Left cardiac atrium (tissue), 4 donors: ENCODE data around the gene NPEPL1. TPM values are rescaled to one million over a fixed set of nuclear protein-coding genes. Genes with fewer than 3 reads are reported as not detected.

Experiments used
- ATAC-seq, 2 donors: fragments of 200-7000 bp; cut with Tn5 transposase; one replicate each; pipeline ENCODE4 v1.9.1; 2020; ENCODE audit warnings: mild to moderate bottlenecking in 2 of 2, moderate library complexity in 2 of 2
- DNase-seq: peaks from one replicate; pipeline ENCODE4 v3.0.0-alpha.2; 2020
- intact Hi-C, 2 donors: fragments of 100-400 bp; cut with DNase I; formaldehyde crosslinking; loops; one replicate each; pipeline versions ENCODE4 v1.14.1 to v1.15.1; 2022 to 2023
- total RNA-seq, 2 donors: library from RNA; stranded (reverse); fragmentation: NEBNext Ultra II Directional; extraction: Animal tissue kit (Norgen Biotek cat#: 25700); gene quantifications; one replicate each; pipeline ENCODE4 v1.2.1, GENCODE V29; 2021
- donor health status: DM: no; HTN: yes; CAD: no.
- donor health status: DM: no; HTN: yes; CAD: no; lungs with severe emphysema.
- donor health status: DM: yes; HTN: yes; CAD: no.
- donor health status: Dilated cardiomyopathy.

Gene NPEPL1
- total RNA-seq, 2 donors from 2014 or later: 19.7 to 20.0 TPM

DNA sequence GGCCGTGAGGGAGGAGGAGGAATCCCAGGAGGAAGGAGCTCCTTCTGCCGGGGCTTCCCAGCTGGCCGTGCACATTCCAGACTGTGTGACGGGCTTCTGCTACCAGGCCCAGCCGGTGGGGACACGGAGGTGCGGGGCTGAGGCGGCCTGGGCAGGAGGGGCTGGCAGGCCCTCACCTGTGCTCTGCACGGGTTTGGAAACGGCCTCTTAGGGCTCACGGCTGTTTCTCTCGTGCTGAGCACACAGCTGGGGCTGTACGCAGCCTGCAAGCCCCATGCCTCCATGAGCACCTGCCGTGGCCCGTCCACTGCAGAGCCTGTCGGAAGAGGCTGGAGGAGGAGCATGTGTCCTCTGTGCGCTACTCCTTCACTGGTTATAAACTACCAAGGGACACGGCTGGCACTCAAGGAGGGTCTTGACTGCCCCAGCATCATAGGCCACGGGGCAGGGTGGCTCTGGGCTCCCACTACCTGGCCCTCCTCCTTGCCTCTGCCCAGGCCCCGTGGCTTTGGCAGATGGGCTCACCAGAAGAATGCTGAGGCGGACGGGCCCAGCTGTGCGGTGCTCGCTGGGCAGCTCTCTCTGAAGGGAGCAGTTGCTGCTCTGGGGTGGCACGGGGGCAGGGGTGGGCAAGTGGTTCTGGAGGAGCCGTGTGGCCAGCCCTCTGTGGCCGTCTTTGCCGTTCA, 15.8 kb downstream of the NPEPL1 start:
- intact Hi-C loops: no loop called here
- peak; percentile 13 for DNase-seq
- no peak for ATAC-seq

- intact Hi-C loops: no loop called here
- no peak for ATAC-seq
- DNase-seq: peak; percentile 12
Observed at GRCh38 chr20:58709013-58709702, 16.6 kb downstream of the NPEPL1 start.

- intact Hi-C loops: no loop called here
- ATAC-seq: no peak
- peak; percentile 2 for DNase-seq
Observed at GRCh38 chr20:58709703-58710039, 17.1 kb downstream of the NPEPL1 start.

- no peak for ATAC-seq
- peak; percentile 16 for DNase-seq
- intact Hi-C loops: no loop called here
Observed at GRCh38 chr20:58710481-58711265, 18.1 kb downstream of the NPEPL1 start.

GRCh38 chr20:58711266-58712051, 18.9 kb downstream of the NPEPL1 start:
- DNase-seq (no peak), ATAC-seq (no peak)
- intact Hi-C loops: no loop called here

DNA sequence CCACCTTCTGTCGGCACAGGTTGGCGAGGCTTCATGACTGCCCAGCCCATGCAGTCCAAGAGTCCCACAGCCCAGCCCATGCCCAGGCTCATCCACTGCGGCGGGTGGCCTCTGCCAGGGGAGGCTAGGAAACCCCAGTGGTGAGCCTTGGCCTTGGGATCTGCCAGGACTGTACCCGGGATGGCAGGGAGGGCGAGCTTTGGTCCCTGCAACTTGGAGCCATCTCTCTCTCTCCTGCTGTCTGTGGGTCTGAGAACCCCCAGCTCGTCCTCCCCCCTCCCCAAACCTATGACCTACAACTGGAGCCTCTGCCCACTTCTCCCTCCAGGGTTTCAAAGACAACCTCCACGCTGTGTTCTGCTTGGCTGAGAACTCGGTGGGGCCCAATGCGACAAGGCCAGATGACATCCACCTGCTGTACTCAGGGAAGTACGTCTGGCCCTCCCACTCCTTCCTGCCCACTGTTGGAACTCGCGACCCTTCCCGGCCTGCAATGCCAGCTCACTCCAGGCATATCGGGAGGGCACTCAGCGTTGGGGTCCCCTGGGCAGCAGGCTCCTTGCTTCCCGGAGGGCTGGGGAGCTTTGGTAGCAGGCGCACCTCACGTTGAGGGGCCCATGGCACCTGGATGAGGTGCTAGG, 19.7 kb downstream of the NPEPL1 start:
- intact Hi-C loops: no loop called here
- ATAC-seq: no peak

GRCh38 chr20:58712806-58713731, 20.5 kb downstream of the NPEPL1 start:
- intact Hi-C loops: no loop called here
- DNase-seq: no peak

More for the DNA sequence above, 19.7 kb downstream of the NPEPL1 start:
- DNase-seq: no peak

GRCh38 chr20:58713801-58714339, 21.3 kb downstream of the NPEPL1 start:
- ATAC-seq (no peak), DNase-seq (no peak)
- intact Hi-C loops: no loop called here

More at GRCh38 chr20:58712806-58713731, 20.5 kb downstream of the NPEPL1 start:
- ATAC-seq: no peak

- intact Hi-C loops: no loop called here
- ATAC-seq (no peak), DNase-seq (no peak)
Observed at GRCh38 chr20:58714340-58714922, 21.8 kb downstream of the NPEPL1 start.

DNA sequence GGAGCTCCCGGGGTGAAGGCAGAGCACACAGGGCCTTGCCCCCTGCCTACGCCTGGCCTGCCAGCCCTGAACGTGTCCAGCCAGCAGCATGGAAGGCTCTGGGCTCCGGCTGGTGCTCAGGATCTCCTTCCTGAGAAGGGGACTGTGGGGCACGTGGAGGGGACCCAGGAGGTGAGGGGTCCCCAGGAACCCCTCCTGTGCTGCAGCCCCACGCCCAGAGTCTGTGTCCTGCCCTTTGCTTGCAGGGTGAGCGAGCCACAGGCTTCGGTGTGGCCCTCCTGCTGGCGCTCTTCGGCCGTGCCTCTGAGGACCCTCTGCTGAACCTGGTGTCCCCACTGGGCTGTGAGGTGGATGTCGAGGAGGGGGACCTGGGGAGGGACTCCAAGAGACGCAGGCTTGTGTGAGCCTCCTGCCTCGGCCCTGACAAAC, 22.3 kb downstream of the NPEPL1 start:
- intact Hi-C loops: no loop called here
- no peak for DNase-seq
- ATAC-seq: no peak

- ATAC-seq: no peak
- intact Hi-C loops: no loop called here
- DNase-seq: no peak
Observed at GRCh38 chr20:58715391-58715800, 22.8 kb downstream of the NPEPL1 start.

DNA sequence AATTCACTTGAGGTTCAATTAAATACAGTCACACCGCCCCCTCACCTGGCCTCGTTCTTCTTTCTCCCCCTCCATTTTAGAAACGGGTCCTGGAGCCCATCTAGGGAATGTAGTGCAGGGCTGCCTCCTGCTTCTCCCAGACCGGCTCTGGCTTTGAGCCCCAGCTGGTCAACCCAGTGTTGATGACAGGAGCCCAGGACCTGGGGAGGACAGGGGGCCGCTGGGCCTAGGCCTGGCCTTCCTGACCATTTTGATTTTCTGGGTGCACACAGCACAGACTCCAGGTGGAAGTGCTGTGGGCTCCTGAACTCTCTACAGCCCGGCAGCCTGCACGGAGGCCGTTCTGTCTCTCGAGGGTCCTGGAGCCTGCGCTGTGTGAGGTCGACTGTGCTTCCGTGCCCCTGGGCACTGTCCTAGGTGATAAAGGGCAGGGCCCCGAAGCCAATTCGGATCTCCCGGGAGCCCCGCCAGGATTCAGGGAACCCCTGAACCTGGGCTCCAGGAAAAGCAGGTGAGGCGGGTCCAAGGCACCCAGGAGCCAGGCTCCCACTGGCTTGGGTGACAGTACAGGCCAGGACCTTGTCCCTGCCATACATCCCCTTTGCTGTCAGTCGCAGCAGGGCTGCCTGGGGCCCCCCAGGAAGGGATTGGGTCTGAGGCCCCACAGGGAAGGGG, 23.3 kb downstream of the NPEPL1 start:
- DNase-seq (no peak), ATAC-seq (no peak)
- intact Hi-C loops: no loop called here

DNA sequence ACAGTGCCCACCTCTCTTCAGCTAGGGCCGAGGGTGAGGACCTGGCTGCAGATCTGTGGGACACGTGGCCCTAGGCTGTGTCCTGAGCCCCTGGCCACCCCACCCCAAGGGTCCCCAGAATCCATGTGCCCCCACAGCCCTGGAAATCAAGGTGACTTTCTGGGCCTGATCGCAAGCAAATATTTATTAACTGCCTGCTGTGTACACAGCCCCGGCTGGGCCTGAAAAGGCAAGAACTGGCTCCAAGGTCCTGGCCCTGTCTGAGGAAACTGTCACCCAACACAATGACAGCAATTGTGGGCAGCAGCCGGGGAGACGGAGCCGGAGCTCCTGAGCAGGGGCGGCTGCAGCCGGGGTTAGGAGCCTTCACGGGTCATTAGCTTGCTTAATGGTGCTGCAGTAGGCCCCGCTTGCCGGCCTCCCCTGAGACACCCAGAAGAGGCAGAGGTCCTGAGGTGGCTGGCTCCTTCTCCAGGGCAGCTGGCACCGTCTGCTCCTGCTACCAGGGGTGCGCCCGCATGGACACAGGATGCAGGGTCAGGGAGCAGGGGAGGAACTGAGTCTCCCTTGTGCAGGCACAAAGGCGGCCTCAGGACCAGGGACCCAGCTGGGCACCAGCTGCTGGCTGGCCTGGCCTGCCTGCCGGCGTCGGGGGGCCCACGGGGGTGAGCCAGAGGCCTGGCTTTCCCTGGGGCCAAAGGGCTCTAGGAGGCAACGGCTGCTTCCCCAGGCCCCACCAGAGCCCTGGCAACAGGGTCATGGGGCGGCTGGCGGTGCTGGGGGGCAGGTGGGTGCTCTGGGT, 24.1 kb downstream of the NPEPL1 start:
- intact Hi-C loops: no loop called here
- peak; percentile 7 for DNase-seq
- no peak for ATAC-seq

DNA sequence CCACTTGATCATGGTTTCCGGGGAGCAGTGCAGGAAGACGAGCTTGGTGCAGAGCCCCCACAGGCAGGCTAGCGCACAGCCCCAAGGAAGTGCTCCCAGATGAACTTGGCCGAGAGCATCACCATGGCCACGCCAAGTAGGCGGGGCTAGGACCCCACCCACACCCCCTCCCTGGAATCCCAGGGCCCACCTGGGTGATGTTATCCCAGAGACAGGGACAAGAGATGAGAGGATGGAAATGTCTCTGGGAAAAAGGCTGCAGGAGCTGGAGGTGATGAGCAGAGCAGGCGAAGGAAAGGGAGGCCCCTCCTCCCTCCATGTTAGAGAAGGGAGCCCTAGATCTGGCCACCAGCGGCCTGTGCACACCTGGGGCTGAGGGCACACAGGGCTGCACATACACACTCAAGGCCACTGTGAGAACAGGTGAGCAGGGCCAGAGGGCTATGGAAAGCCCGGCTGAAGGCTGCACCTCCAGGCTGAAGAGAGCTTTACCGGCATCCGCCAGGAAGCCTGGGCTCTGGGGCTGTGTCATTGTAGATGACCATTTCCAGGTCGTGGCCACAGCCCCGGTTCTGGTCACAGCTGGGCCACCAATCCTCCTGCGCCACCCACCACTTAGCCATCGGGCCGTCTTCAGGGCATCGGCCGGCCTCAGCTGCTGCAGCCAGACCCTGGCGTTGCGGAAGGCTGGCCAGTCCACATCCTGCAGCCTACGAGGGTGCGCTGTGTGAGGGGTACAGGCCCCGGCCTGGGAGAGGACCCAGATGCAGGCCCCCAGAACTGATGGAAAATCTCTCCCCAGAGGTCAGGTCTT, 24.9 kb downstream of the NPEPL1 start:
- ATAC-seq (no peak), DNase-seq (no peak)
- intact Hi-C loops: no loop called here

DNA sequence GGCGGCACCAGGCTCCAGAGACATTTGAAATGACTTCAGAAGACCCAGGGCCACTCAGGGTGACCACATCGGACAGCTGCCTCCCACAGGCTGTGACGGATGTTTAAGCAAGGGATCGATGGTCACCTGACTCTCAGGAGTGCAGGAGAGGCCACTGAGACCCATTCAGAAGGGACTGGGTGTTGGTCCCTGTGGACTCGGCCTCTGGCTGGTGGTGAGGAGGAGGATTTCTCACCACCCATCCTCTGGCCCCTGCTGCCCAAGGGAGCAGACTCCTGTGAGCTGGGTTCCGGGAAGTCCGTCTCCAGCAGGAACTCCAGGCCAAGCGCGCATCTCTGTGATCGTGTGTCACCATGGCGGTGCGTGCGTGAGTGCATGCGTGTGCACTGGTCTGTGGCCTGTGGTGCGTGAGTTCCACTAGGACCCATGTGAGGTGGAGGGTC, 25.5 kb downstream of the NPEPL1 start:
- intact Hi-C loops: no loop called here
- ATAC-seq (no peak), DNase-seq (peak; percentile 12)
